ENCODE data around the gene RANBP17.

- TF ChIP-seq, protein P1, sequence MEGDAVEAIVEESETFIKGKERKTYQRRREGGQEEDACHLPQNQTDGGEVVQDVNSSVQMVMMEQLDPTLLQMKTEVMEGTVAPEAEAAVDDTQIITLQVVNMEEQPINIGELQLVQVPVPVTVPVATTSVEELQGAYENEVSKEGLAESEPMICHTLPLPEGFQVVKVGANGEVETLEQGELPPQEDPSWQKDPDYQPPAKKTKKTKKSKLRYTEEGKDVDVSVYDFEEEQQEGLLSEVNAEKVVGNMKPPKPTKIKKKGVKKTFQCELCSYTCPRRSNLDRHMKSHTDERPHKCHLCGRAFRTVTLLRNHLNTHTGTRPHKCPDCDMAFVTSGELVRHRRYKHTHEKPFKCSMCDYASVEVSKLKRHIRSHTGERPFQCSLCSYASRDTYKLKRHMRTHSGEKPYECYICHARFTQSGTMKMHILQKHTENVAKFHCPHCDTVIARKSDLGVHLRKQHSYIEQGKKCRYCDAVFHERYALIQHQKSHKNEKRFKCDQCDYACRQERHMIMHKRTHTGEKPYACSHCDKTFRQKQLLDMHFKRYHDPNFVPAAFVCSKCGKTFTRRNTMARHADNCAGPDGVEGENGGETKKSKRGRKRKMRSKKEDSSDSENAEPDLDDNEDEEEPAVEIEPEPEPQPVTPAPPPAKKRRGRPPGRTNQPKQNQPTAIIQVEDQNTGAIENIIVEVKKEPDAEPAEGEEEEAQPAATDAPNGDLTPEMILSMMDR (conservative IDR thresholded peaks at IDR 0.05 in 1 of 2, IDR thresholded peaks at IDR 0.05 in 1 of 2; ENCODE audit: extremely low read depth in 1 of 2, insufficient read depth in 1 of 2, low read depth in 1 of 2, low read length in 2 of 2), result no peak
- TF ChIP-seq EZH2 (IDR thresholded peaks at IDR 0.05; ENCODE audit: borderline replicate concordance, low read length), result no peak
Observed at GRCh38 chr5:170861667-170861916, 226 bp upstream of the RANBP17 start.

All from mammary epithelial cell (primary cell).